SH-SY5Y (cell line): ENCODE data around the gene PAFAH1B2.

Experiments
- GATA2 ChIP-seq: IDR thresholded peaks from 2 replicates; pipeline ENCODE4 v1.6.1; 2011; ENCODE audit warnings: mild to moderate bottlenecking, low read depth, low read length
- GATA3 ChIP-seq: IDR thresholded peaks from 2 replicates; pipeline ENCODE4 v1.6.1; 2011; ENCODE audit warnings: low read depth, mild to moderate bottlenecking, low read length, moderate library complexity

GRCh38 chr11:117193130-117194020 is 49.3 kb downstream of the PAFAH1B2 start:
- TF ChIP-seq GATA2, result no peak
- TF ChIP-seq GATA3, result no peak
